Gastroesophageal sphincter (tissue), 3 donors: ENCODE measurements around the gene NOS3.

Source experiments
- POLR2A ChIP-seq, 2 donors: fragments of 450-650 bp; IDR thresholded peaks; one replicate each; pipeline ENCODE4 v1.6.1; 2017; ENCODE audit warnings: antibody characterized with exemption in 2 of 2, mild to moderate bottlenecking in 2 of 2, moderate library complexity in 1 of 2
- POLR2AphosphoS5 ChIP-seq: sonication (generic); formaldehyde crosslinking; IDR thresholded peaks from one replicate; pipeline ENCODE4 v1.6.1; 2017; ENCODE audit warnings: antibody characterized with exemption
- TF ChIP-seq, protein P1 (sequence below), 4 experiments: fragments of 200-600 bp in 2 of 4; fragments of 450-650 bp in 2 of 4; sonication (generic) in 1 of 4; IDR thresholded peaks; one replicate each; pipeline ENCODE4 v1.5.1; 2017 to 2019; ENCODE audit warnings: antibody characterized with exemption in 4 of 4, mild to moderate bottlenecking in 2 of 4, moderate library complexity in 2 of 4

GRCh38 chr7:151028948-151029501, 38.2 kb downstream of the NOS3 start:
- TF ChIP-seq, protein P1, sequence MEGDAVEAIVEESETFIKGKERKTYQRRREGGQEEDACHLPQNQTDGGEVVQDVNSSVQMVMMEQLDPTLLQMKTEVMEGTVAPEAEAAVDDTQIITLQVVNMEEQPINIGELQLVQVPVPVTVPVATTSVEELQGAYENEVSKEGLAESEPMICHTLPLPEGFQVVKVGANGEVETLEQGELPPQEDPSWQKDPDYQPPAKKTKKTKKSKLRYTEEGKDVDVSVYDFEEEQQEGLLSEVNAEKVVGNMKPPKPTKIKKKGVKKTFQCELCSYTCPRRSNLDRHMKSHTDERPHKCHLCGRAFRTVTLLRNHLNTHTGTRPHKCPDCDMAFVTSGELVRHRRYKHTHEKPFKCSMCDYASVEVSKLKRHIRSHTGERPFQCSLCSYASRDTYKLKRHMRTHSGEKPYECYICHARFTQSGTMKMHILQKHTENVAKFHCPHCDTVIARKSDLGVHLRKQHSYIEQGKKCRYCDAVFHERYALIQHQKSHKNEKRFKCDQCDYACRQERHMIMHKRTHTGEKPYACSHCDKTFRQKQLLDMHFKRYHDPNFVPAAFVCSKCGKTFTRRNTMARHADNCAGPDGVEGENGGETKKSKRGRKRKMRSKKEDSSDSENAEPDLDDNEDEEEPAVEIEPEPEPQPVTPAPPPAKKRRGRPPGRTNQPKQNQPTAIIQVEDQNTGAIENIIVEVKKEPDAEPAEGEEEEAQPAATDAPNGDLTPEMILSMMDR (IDR thresholded peaks at IDR 0.05), result no peak
- no peak for TF ChIP-seq POLR2A (IDR thresholded peaks at IDR 0.05)
- TF ChIP-seq POLR2AphosphoS5, result no peak
